Measurements from ENCODE around the gene ROPN1B.
"Not testable (repeated sequence)": the region's sequence is repeated elsewhere in the genome, so short reads cannot be mapped to it uniquely, and the experiment has no call there.

The ROPN1B gene

DNA sequence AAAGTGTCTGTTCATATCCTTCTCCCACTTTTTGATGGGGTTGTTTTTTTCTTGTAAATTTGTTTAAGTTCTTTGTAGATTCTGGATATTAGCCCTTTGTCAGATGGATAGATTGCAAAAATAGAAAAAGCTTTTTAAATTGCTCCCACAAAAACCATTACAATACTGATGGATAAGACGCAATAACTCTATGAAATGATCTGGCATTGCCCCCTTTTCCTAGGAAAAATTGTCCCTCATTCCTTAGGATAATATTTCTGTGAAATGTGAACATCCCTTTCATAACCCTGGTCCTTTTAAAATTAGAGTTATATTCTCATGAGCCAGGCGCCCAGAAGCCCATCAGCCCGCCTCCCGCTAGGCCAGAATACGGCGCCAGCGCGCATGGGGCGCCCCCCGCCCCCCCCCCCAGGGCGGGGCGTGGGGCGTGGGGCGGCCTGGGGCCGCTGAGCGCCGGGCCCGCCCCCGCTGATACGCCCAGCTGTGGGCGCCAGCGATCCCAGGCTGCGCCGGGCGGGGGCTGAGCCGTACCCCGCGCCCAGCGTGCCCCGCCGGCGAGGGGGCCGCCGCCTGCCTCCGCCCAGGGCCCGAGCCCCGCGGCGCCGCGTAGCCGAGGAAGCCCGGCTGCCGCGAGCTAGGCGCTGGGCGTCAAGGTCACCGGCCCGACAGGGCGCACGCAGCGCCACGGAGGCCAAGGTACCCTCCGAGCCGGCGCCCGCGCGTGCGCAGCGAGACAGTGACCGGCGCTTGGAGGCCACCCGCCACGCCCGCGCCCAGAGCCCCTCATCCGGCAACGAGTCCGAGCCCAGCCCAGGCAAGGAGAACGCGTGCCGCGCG is 11.1 kb upstream of the ROPN1B start:
- no peak for DNase-seq (ENCODE audit: low read depth in 2 of 2, low spot score in 1 of 2)

DNA sequence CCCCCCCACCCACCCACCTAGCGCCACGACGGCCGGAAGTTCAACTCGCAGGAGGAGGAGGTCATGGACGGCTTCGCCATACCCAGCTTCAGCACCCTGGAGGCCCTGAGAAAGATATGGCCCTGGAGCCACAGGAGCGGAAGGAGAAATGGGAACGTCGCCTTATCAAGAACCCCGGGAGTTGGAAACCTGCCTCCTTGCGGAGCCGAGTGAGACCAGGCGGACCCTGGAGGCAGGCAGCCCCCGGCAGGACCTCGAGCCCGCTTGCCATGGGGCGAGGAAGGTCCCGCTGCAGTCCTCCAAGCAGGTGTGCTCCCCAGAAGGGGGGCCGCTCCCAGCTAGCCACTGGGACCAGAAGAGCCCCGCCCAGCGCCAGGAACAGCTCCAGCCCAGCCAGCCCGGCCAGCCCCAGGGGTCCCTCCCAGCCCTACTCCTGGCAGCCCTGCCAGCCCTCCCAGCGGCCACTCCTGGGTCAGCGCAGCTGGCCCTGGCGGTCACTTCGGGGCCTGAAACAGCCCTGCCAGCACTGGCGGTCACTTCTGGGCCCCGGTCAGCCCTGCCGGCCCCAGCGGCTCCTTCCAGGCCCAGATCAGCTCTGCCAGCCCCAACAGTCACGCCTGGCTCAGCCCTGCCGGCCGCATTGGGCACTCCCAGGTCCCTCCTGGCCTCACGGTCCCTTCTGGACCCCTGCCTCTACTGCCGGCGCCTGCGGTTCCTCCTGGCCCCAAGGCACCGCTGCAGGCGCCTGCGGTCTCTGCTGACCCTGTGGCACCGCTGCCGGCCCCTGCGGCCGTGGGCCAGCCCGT is 10.3 kb upstream of the ROPN1B start:
- DNase-seq (ENCODE audit: low read depth in 2 of 2, low spot score in 1 of 2): no peak

GRCh38 chr3:125959317-125960065 is 9.5 kb upstream of the ROPN1B start:
- no peak for DNase-seq (ENCODE audit: low read depth in 2 of 2, low spot score in 1 of 2)

- DNase-seq (ENCODE audit: low read depth in 2 of 2, low spot score in 1 of 2): no peak
These were observed 8.9 kb upstream of the ROPN1B start for GRCh38 chr3:125960066-125960424.

DNA sequence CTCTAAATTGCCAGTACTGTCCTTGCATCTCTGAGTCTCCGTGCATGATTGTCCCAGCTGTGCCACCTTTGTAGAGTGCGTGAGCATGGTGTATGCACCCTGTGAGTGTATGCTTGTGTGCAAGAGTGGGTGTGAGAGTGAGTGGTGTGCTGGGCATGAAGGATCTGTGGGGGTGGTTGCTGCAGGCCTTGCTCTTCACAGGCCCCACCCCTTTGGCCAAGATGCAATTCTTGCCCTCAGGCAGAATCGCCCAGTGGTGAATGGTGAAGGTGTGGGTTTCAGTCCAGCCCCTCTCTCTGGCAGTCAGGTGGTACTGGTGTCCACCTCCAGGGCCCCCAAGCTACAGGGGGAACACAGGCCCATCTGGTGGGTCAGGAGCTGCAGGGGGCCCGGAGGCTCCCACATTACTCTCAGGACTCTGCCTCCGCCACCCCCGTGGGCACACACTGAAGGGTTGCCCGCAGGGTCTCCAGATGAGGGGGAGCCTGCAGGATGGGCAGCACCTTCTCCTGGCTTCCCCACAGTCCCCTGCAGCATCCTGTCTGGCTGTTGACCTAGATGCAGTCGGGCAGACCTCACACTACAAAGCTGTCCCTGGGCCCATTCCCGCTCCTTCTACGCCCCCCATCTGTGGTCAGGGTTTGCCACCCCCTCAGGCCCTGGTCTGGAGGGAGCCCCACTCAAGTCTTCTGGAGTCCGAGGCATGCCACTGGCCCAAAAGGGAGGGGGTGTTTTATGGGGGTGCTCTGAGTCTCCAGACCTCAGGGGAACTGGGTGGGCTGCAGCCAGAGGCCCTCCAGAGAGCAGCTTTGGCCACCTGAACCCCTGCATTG is 8.3 kb upstream of the ROPN1B start:
- DNase-seq (ENCODE audit: low read depth in 2 of 2, low spot score in 1 of 2): no peak

DNA sequence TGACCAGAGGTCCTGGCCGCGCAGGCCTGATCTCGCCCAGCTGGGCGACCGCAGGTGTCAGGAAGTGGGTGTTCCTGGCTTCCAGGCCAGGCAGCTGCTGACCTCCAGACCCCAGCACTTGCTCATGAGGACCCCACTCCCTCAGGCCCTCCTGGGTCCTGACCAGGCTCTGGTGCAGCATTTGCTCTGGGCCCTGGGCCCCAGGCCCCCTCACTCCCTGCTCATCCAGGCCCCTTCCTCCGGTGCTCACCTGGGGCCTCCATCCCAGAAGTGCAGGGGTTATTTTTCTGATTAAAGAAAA is 7.7 kb upstream of the ROPN1B start:
- no peak for DNase-seq (ENCODE audit: low read depth in 2 of 2, low spot score in 1 of 2)

GRCh38 chr3:125963834-125964233 is 5.1 kb upstream of the ROPN1B start:
- not testable (repeated sequence) for DNase-seq (ENCODE audit: low read depth in 2 of 2, low spot score in 1 of 2)

GRCh38 chr3:125965505-125965904 is 3.5 kb upstream of the ROPN1B start:
- DNase-seq (ENCODE audit: low read depth in 2 of 2, low spot score in 1 of 2): no peak

- DNase-seq (ENCODE audit: low read depth in 2 of 2, low spot score in 1 of 2): no peak
These were observed 1.8 kb upstream of the ROPN1B start for GRCh38 chr3:125967156-125967555.

DNA sequence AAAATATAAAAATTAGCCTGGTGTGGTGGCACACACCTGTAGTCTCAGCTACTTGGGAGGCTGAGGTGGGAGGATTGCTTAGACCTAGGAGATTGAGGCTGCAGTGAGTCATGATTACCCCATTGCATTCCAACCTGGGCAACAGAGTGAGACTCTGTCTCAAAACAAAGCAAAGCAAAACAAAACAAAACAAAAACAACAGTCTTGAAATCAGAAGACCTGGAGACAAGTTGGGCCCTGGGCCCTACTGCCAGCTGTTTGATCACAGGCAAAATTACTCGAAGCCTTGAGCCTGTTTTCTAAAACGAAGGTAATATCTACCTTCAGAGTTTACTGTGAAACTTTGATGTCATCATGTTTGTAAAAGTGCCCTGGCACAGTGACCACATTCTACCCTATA is 857 bp upstream of the ROPN1B start:
- not testable (repeated sequence) for DNase-seq (ENCODE audit: low read depth in 2 of 2, low spot score in 1 of 2)

GRCh38 chr3:125971997-125972944 is 3.3 kb downstream of the ROPN1B start:
- peak in 1 of 2 donors; percentile 20 for DNase-seq (ENCODE audit: low read depth in 2 of 2, low spot score in 1 of 2)

- not testable (repeated sequence) for DNase-seq (ENCODE audit: low read depth in 2 of 2, low spot score in 1 of 2)
These were observed 6.4 kb downstream of the ROPN1B start for GRCh38 chr3:125975245-125976002.

DNA sequence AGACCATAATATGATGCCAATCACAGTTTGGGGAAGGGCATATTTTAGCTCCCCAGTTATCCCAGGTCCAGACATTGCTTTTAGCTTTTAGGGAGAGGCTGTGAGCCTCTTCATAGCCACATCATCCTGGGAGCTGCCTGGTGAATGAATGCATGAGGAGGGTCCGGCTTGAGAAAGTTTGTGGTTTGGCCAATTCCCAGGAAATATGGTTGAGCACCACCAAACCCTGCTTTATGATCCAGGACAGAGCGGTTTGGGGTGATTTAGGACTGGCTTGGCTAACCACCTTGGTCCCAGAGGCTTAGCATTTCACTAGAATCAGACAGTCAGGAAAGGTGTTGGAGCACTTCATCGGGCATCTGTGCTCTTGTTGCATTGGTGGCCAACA is 7.0 kb downstream of the ROPN1B start:
- DNase-seq (ENCODE audit: low read depth in 2 of 2, low spot score in 1 of 2): not testable (repeated sequence)

- DNase-seq (ENCODE audit: low read depth in 2 of 2, low spot score in 1 of 2): not testable (repeated sequence)
These were observed 8.1 kb downstream of the ROPN1B start for GRCh38 chr3:125977104-125977503.

GRCh38 chr3:125984951-125985350 is 16.0 kb downstream of the ROPN1B start:
- DNase-seq (ENCODE audit: low read depth in 2 of 2, low spot score in 1 of 2): not testable (repeated sequence)

- peak; percentile 29 to 57 for DNase-seq (ENCODE audit: low read depth in 2 of 2, low spot score in 1 of 2)
These were observed 21.4 kb downstream of the ROPN1B start for GRCh38 chr3:125990253-125990970.

DNA sequence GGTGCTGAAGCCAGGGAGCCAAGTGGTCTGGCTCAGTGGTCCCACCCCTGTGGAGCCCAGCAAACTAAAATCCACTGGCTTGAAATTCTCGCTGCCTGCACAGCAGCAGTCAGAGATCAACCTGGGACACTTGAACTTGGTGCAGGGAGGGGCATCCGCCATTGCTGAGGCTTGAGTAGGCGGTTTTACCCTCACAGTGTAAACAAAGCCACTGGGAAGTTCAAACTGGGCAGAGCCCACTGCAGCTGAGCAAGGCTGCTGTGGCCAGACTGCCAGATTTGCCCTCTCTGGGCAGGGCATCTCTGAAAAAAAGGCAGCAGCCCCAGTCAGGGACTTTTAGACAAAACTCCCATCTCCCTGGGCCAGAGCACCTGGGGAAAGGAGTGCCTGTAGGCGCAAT is 27.8 kb downstream of the ROPN1B start:
- not testable (repeated sequence) for DNase-seq (ENCODE audit: low read depth in 2 of 2, low spot score in 1 of 2)

DNA sequence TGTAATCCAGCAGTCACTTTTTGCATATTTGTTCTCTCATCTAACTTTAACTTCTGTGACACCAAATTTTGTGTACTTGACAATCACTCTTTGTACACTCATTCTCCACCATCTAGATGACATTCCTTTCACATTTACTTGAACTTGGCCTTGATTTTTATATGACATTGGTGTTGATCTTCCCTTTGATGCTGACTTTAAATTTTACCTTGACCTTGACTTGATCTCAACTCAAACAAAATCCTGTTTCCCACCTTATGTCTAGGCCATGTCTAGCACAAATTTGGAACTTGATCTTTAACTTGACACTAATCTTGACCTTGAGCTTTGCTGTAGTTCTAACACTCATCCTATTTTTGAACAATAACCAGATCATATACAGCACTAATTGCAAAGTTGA is 33.2 kb downstream of the ROPN1B start:
- no peak for DNase-seq (ENCODE audit: low read depth in 2 of 2, low spot score in 1 of 2)

Data from stimulated activated CD8-positive, alpha-beta memory T cell treated with anti-CD3 and anti-CD28 coated beads, Interleukin-4, amount 100 ng/mL, for 1 hour (primary cell).